Bronchial epithelial cell (primary cell): ENCODE measurements around the gene PARP14. TPM values are rescaled to one million over a fixed set of nuclear protein-coding genes. Genes with fewer than 3 reads are reported as not detected.
"Not testable (repeated sequence)": the region's sequence is repeated elsewhere in the genome, so short reads cannot be mapped to it uniquely, and the experiment has no call there.

Experiments used
- DNase-seq: peaks from one replicate; pipeline ENCODE4 v3.0.0-alpha.2; 2010; ENCODE audit warnings: low read depth
- FAIRE-seq: peaks from 2 replicates; lab custom pipeline; 2011; peaks lifted over from hg19 to GRCh38; lab: Jason Lieb, UNC
- H3K27me3 ChIP-seq: 2 replicates; pipeline ENCODE4 v1.5.1; 2011; ENCODE audit warnings: low read length; ENCODE audit not compliant: control insufficient read depth, insufficient read depth
- H3K36me3 ChIP-seq: 2 replicates; pipeline ENCODE4 v1.5.1; 2011; ENCODE audit warnings: low read length; ENCODE audit not compliant: control insufficient read depth, insufficient read depth
- H3K4me3 ChIP-seq: 2 replicates; pipeline ENCODE4 v1.5.1; 2011; ENCODE audit warnings: mild to moderate bottlenecking, low read depth, low read length, control low read depth
- total RNA-seq: library from RNA; depleted of rRNA; stranded (reverse); fragments of >200 nt; gene quantifications from 2 replicates; pipeline ENCODE4 v1.2.1, GENCODE V29; 2014
- TF ChIP-seq, protein P1 (sequence below): IDR thresholded peaks from 2 replicates; pipeline ENCODE4 v1.5.1; 2011; ENCODE audit warnings: mild to moderate bottlenecking, moderate library complexity, low read length, control low read depth, inconsistent platforms; ENCODE audit not compliant: insufficient read depth, severe bottlenecking

Gene PARP14
- total RNA-seq, 1 donor from 2014 or later: 13.2 TPM

DNA sequence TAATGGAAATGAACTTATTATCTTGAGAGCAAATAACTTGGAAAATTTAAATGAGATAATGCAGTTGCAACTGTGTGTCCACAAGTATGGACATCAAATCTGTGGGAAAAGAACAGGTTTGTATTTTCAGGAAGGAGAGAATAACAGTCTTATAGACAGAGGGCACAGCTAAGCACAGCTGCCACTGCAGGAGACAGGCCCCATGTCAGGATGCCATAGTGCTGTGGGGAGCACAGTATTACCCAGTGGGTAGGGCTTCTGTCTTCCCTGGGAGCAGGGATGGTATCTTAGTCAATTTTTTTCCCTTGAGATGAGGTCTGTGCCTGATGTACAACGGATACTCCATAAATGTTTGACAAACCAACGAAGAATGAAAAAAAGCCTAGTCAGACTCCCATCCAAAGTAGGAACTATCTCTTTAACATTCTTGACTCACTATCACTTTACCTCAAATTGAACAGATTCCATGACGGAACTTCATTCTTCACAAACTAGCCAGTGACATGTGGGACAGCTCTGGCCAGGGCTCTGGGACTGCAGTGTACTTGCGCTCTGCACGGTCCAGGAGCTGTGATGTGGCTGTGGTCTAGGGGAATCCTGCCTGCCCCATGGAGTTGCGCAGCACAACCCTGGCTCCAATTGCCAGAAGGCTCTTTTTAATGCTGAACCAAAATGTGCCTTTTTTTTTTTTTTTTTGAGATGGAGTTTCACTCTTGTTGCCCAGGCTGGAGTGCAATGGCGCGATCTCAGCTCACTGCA is 48.3 kb downstream of the PARP14 start:
- H3K27me3 ChIP-seq: no peaks in the 10 kb centered on the region
- FAIRE-seq: peak; percentile 36

DNA sequence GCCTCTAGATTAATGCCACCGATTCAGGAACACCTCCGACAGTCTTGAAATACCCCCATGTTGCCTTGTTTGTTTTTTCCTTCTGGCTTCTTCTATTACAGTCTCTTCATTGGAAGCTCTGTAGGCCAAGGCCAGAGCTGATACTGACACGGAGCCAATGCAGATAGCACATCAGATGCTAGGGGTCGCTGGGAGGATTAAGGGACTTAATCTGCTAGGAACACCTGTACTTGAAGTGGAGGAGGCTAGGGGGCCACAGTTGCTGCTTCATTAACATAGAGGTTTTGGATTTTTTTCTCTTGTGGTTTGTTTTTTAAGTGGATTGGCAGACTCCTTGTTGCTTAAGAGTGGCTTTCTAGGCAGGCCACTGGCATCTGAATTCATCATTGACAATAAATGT is 49.6 kb downstream of the PARP14 start:
- Histone ChIP-seq H3K36me3 (no peaks in the 10 kb centered on the region), H3K4me3 (no peak overlapping the region), H3K27me3 (no peaks in the 10 kb centered on the region)
- TF ChIP-seq, protein P1, sequence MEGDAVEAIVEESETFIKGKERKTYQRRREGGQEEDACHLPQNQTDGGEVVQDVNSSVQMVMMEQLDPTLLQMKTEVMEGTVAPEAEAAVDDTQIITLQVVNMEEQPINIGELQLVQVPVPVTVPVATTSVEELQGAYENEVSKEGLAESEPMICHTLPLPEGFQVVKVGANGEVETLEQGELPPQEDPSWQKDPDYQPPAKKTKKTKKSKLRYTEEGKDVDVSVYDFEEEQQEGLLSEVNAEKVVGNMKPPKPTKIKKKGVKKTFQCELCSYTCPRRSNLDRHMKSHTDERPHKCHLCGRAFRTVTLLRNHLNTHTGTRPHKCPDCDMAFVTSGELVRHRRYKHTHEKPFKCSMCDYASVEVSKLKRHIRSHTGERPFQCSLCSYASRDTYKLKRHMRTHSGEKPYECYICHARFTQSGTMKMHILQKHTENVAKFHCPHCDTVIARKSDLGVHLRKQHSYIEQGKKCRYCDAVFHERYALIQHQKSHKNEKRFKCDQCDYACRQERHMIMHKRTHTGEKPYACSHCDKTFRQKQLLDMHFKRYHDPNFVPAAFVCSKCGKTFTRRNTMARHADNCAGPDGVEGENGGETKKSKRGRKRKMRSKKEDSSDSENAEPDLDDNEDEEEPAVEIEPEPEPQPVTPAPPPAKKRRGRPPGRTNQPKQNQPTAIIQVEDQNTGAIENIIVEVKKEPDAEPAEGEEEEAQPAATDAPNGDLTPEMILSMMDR: no peak
- FAIRE-seq (peak; percentile 72), DNase-seq (no peak)

More for the DNA sequence above, 48.3 kb downstream of the PARP14 start:
- TF ChIP-seq, protein P1: no peak
- Histone ChIP-seq H3K4me3 (no peak overlapping the region), H3K36me3 (no peaks in the 10 kb centered on the region)
- no peak for DNase-seq

DNA sequence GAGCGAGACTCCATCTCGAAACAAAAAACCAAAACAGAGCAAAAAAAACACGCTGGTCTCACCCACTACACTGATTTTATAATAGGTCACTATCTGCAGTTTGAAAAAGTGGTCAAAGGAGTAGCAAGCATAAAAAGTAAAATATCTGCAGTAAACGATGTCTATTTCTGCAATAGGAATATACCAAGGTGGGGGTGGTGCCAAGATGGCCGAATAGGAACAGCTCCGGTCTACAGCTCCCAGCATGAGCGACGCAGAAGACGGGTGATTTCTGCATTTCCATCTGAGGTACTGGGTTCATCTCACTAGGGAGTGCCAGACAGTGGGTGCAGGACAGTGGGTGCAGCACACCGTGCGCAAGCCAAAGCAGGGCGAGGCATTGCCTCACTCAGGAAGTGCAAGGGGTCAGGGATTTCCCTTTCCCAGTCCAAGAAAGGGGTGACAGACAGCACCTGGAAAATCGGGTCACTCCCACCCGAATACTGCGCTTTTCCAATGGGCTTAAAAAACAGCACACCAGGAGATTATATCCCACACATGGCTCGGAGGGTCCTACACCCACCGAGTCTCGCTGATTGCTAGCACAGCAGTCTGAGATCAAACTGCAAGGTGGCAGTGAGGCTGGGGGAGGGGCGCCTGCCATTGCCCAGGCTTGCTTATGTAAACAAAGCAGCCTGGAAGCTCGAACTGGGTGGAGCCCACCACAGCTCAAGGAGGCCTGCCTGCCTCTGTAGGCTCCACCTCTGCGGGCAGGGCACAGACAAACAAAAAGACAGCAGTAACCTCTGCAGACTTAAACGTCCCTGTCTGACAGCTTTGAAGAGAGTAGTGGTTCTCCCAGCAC is 52.3 kb downstream of the PARP14 start:
- not testable (repeated sequence) for FAIRE-seq, H3K4me3 ChIP-seq, H3K27me3 ChIP-seq, H3K36me3 ChIP-seq
- DNase-seq: peak; percentile 18

DNA sequence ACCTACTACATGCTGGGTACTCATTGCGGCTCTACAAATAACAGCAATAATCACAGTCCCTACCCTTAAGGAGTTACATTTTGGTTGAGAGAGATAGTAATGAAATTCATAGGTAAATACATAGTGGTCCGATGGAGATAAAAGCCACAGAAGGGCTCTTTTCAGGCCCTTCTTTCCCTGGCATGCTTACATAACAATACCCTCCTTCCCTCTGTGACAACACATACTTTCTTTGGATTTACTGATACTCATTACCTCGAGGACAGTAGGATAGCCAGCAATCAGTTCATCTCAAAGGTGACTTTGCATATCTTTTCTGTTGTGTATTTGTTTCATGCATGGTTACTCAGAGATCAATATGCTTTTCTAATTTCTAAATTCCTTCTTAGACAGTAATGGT is 58.5 kb downstream of the PARP14 start:
- TF ChIP-seq, protein P1: no peak
- no peak for FAIRE-seq
- H3K27me3 ChIP-seq: no peaks in the 10 kb centered on the region
- H3K4me3 ChIP-seq: no peak overlapping the region
- H3K36me3 ChIP-seq: no peaks in the 10 kb centered on the region
- no peak for DNase-seq

DNA sequence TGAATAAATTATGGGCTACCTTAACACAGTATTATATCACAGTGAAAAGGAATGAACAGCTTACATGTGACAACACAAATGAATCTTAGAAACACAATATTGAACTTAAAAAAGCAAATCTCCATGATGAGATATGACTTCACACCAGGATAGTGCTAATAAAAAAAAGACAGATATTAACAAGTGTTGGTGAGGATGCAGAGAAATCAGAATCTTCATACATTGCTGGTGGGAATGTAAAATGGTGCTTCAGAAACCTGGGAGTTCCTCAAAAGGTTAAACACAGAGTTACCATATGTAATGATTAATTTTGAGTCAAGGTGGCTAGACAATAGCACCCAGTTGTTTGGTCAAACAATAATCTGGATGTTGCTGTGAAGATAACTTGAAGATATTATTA is 61.6 kb downstream of the PARP14 start:
- Histone ChIP-seq H3K4me3 (no peak overlapping the region), H3K36me3 (no peaks in the 10 kb centered on the region), H3K27me3 (no peaks in the 10 kb centered on the region)
- DNase-seq (no peak), FAIRE-seq (no peak)
- TF ChIP-seq, protein P1: no peak

DNA sequence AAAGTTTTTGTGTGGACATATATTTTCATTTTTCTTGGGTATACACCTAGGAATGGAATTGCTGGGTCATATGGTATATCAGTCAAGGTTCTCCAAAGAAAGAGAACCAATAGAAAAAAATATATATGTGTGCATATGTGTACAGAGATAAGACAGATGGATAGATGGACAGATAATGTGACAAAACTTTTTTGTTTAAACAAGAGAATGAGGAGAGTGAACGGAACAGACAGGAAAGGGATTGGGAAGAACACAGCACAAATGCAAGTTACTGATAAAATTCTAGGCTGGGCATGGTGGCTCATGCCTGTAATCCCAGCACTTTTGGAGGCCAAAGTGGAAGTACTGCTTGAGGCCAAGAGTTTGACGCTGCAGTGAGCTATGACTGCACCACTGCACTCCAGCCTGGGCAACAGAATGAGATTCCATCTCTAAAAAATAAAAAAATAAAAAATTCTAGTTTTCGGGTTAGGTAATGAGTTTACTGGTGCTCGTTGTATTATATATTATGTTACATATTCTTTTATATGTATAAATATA is 63.0 kb downstream of the PARP14 start:
- no peaks in the 10 kb centered on the region for H3K27me3 ChIP-seq
- no peak overlapping the region for H3K4me3 ChIP-seq
- TF ChIP-seq, protein P1: no peak
- DNase-seq (no peak), FAIRE-seq (no peak)
- no peaks in the 10 kb centered on the region for H3K36me3 ChIP-seq
